ENCODE measurements around the gene PKD1. TPM values are rescaled to one million over a fixed set of nuclear protein-coding genes. Genes with fewer than 3 reads are reported as not detected.

PKD1 gene
- total and polyA plus RNA-seq, 2 of the 13 experiments (the other 11 are each of a cell fraction or from before 2014, with no cell fraction given): 22.1 to 23.0 TPM

GRCh38 chr16:2056077-2056476, 79.6 kb downstream of the PKD1 start (continued):
- TF ChIP-seq RXRA (CRISPR knock-in tag; IDR thresholded peaks at IDR 0.05) (no peak), FOXK1 (CRISPR knock-in tag; IDR thresholded peaks at IDR 0.05; ENCODE audit: borderline replicate concordance, low read depth) (no peak)

- DNase-seq (ENCODE audit: low spot score): no peak
Measured at GRCh38 chr16:2054543-2055245, 81.0 kb downstream of the PKD1 start.

GRCh38 chr16:2053897-2054296, 81.8 kb downstream of the PKD1 start:
- H3K36me3 ChIP-seq (replicated peaks in 1 of 2; ENCODE audit: control insufficient read depth in 1 of 2, insufficient read depth in 2 of 2, low read length in 2 of 2): peaks cover 16 to 30% of the 10 kb centered on the region in 2 experiments; a peak in 4 of 5 replicates
- DNase-seq (ENCODE audit: low spot score) (no peak), FAIRE-seq (no peak), ATAC-seq (no peak)
- intact Hi-C loops (cut with micrococcal nuclease; ENCODE audit: unreplicated experiment): no loop called here
- no peaks in the 10 kb centered on the region for H4K20me1 ChIP-seq (ENCODE audit: insufficient read depth, low read length)
- no peak overlapping the region for H2AFZ ChIP-seq (ENCODE audit: low read length)
- no peak overlapping the region for H3K9ac ChIP-seq (ENCODE audit: insufficient read depth, low read depth, low read length)
- ChIA-PET CTCF (ENCODE audit: low intra/inter-chr PET ratio, low total read pairs) (no interaction called here), POLR2A (no interaction called here)
- in situ Hi-C loops (cut with HindIII; ENCODE audit: extremely low pct_ligation_motif_present, low pct_unique_long_range_greater_than_20kb): no loop called here
- no peak overlapping the region for H3K4me3 ChIP-seq (replicated peaks in 1 of 3; ENCODE audit: insufficient read depth in 1 of 3, low read depth in 2 of 3, low read length in 3 of 3)
- no peaks in the 10 kb centered on the region for H3K27me3 ChIP-seq (ENCODE audit: control insufficient read depth in 1 of 2, insufficient read depth in 2 of 2, low read length in 2 of 2)
- no peak overlapping the region for H3K4me2 ChIP-seq (ENCODE audit: low read depth, low read length)
- H3K4me1 ChIP-seq (ENCODE audit: insufficient read depth, low read length): peaks cover 7% of the 10 kb centered on the region
- 96% methylated on average over 14 of the region's 17 CpGs for WGBS (ENCODE audit: low lambda C conversion rate)
- no peak overlapping the region for H3K27ac ChIP-seq (ENCODE audit: extremely low read length, insufficient read depth, low read length)
- H3K9me3 ChIP-seq (ENCODE audit: low read length): no peaks in the 10 kb centered on the region
- BruUV-seq (replicated peaks): no TSS peak
- H3K79me2 ChIP-seq (ENCODE audit: insufficient read depth, low read length): peaks cover 1% of the 10 kb centered on the region
- TF ChIP-seq BATF2 (CRISPR knock-in tag; IDR thresholded peaks at IDR 0.05) (no peak), PAXIP1 (CRISPR knock-in tag; conservative IDR thresholded peaks at IDR 0.05) (no peak), ZNF430 (CRISPR knock-in tag; IDR thresholded peaks at IDR 0.05) (no peak), XBP1 (CRISPR knock-in tag; IDR thresholded peaks at IDR 0.05) (no peak), FOXJ3 (CRISPR knock-in tag; IDR thresholded peaks at IDR 0.05; ENCODE audit: borderline replicate concordance) (no peak), ELK4 (CRISPR knock-in tag; IDR thresholded peaks at IDR 0.05; ENCODE audit: borderline replicate concordance) (no peak)

More at GRCh38 chr16:2054543-2055245, 81.0 kb downstream of the PKD1 start:
- Histone ChIP-seq H4K20me1 (ENCODE audit: insufficient read depth, low read length) (no peaks in the 10 kb centered on the region), H2AFZ (ENCODE audit: low read length) (no peak overlapping the region), H3K4me3 (replicated peaks in 1 of 3; ENCODE audit: insufficient read depth in 1 of 3, low read depth in 2 of 3, low read length in 3 of 3) (no peak overlapping the region), H3K36me3 (replicated peaks in 1 of 2; ENCODE audit: control insufficient read depth in 1 of 2, insufficient read depth in 2 of 2, low read length in 2 of 2) (peaks cover 16 to 30% of the 10 kb centered on the region in 2 experiments; a peak in 4 of 5 replicates), H3K4me1 (ENCODE audit: insufficient read depth, low read length) (no peaks in the 10 kb centered on the region), H3K9ac (ENCODE audit: insufficient read depth, low read depth, low read length) (no peak overlapping the region), H3K27ac (ENCODE audit: extremely low read length, insufficient read depth, low read length) (no peak overlapping the region), H3K27me3 (ENCODE audit: control insufficient read depth in 1 of 2, insufficient read depth in 2 of 2, low read length in 2 of 2) (no peaks in the 10 kb centered on the region), H3K4me2 (ENCODE audit: low read depth, low read length) (no peak overlapping the region), H3K79me2 (ENCODE audit: insufficient read depth, low read length) (no peaks in the 10 kb centered on the region), H3K9me3 (ENCODE audit: low read length) (no peaks in the 10 kb centered on the region)
- TF ChIP-seq SNAI1 (CRISPR knock-in tag; IDR thresholded peaks at IDR 0.05; ENCODE audit: borderline replicate concordance) (no peak), SRSF4 (IDR thresholded peaks at IDR 0.05; ENCODE audit: low read depth, low read length, poor library complexity, severe bottlenecking) (no peak), ELF3 (CRISPR knock-in tag; IDR thresholded peaks at IDR 0.05) (no peak), ZSCAN29 (CRISPR knock-in tag; conservative IDR thresholded peaks at IDR 0.05) (no peak), U2AF1 (optimal IDR thresholded peaks at IDR 0.05; ENCODE audit: low read depth, low read length) (no peak), ZNF180 (CRISPR knock-in tag; IDR thresholded peaks at IDR 0.05; ENCODE audit: borderline replicate concordance, low read depth) (no peak)
- in situ Hi-C loops (cut with HindIII; ENCODE audit: extremely low pct_ligation_motif_present, low pct_unique_long_range_greater_than_20kb) (loop anchor here (5.0 kb wide), 1 partner anchor 32 kb away; no protein-coding TSS in a partner anchor), intact Hi-C loops (cut with micrococcal nuclease; ENCODE audit: unreplicated experiment) (no loop called here)
- FAIRE-seq (no peak), ATAC-seq (no peak)
- no TSS peak for BruUV-seq (replicated peaks)
- ChIA-PET CTCF (ENCODE audit: low intra/inter-chr PET ratio, low total read pairs) (interaction anchor here (3.1 kb wide), 1 partner anchor 31 kb away, joined by 15 read pairs; no protein-coding TSS in a partner anchor), POLR2A (no interaction called here)
- 96% methylated on average over 11 of the region's 29 CpGs for WGBS (ENCODE audit: low lambda C conversion rate)
